SHP77 treated with DMSO at 0.1 percent for 48 hours (cell line): ENCODE data around the gene APOL6.
A peak's percentile ranks its signal among the peaks of the same experiment; 100 is the strongest.
"Not testable (repeated sequence)": the region's sequence is repeated elsewhere in the genome, so short reads cannot be mapped to it uniquely, and the experiment has no call there.

Source experiments
- DNase-seq: peaks from one replicate; lab custom pipeline; 2025; lab: John Stamatoyannopoulos, UW

Gene APOL6

DNA sequence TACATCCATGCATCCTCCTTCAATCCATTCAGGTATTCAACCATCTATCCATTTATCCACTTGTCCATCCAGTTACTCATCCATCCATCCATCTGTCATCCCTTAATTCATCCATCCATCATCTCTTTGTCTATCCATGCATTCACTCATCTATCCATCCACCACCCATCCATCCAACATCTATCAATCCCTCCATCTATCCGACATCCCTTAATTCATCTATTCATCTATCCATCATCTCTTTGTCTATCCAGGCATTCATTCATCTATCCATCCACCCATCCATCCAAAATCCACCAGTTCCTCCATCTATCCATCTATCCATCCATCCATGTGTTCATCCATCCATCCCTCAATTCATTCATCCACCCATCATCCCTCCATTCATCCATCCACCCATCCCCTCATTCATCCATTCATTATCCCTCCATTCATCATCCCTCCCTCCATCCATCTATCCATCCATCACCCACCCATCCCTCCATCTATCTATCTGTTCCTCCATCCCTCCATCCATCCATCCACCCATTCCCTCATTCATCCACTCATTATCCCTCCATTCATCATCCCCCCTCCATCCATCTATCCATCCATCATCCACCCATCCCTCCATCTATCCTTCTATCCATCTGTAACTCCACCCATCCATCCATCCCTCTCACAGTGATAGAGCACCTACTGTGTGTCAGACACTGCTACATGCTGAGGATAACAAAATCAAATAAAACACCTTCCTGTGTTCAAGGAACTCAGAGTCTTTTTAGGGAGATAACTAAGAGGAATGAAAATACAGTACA, 29.6 kb upstream of the APOL6 start:
- DNase-seq = no peak

GRCh38 chr22:35619336-35620094, 28.7 kb upstream of the APOL6 start:
- DNase-seq = no peak

GRCh38 chr22:35620624-35621251, 27.5 kb upstream of the APOL6 start:
- DNase-seq = no peak

- DNase-seq = no peak
Measured at GRCh38 chr22:35621451-35621850, 26.8 kb upstream of the APOL6 start.

- DNase-seq = peak; percentile 39
Measured at GRCh38 chr22:35622191-35622913, 25.9 kb upstream of the APOL6 start.

DNA sequence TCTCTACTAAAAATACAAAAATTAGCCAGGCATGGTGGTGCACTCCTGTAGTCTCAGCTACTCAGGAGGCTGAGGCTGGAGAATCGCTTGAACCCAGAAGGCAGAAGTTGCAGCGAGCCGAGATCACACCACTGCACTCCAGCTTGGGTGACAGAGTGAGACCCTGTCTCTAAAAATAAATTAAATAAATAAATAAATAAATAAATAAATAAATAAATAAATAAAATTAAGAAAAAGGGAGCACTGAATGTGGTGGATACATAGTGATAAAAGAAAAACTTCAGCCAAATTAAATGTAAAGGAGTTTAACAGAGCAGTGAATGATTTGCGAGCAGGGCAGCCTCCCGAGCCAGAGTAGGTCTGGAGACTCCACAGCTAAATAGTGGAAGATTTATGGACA, 24.4 kb upstream of the APOL6 start:
- not testable (repeated sequence) for DNase-seq

DNA sequence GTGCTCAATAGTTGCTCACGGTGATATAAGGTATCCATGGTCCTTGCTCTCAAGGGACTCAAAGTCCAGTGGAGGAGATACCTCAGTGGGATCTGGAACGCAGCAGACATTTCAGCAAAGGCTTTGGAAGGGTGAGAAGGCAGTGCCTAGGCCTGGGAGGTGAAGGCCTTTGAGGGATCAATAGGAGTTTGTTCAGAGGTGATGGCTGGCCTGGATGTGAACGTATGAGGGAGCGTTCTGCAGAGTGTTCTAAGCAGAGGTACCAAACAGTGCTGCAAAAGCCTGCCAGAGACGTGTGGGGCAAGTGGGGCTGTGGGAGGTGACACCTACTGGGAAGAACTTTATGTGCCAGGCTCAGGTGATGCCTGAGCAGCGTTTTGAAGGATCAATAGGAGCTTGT, 23.7 kb upstream of the APOL6 start:
- no peak for DNase-seq

DNA sequence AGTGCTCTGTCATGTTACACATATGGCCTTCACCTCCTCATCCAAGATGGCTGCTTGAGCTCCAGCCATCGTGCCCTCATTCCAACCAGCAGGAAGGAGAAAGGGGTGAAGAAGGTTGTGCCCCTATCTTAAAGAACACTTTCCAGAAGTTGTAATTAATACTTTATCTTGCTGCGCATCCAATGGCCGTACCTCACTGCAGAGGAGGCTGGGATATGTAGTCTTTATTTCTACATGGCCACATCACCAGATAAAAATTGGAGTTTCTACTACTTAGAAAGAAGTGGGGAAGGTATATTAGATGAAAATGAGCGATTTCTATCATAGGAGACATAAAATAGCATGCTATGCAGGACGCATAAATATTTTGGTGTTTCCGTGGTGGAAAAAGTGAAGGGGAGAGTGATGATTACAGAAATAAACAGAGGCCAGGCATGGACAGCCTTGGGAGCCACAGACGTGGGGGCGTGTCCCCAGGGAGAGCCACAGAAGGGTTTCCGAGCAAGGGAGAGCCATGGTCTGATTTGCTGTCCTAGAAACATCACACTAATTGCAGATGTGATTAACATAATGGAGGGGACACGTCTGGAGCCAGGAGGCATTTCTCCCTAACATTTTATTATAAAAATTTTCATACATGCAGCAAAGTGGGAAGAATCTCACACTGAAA, 22.3 kb upstream of the APOL6 start:
- no peak for DNase-seq

GRCh38 chr22:35627267-35628041, 20.8 kb upstream of the APOL6 start:
- DNase-seq = peak; percentile 70

GRCh38 chr22:35628732-35629131, 19.5 kb upstream of the APOL6 start:
- DNase-seq = no peak

DNA sequence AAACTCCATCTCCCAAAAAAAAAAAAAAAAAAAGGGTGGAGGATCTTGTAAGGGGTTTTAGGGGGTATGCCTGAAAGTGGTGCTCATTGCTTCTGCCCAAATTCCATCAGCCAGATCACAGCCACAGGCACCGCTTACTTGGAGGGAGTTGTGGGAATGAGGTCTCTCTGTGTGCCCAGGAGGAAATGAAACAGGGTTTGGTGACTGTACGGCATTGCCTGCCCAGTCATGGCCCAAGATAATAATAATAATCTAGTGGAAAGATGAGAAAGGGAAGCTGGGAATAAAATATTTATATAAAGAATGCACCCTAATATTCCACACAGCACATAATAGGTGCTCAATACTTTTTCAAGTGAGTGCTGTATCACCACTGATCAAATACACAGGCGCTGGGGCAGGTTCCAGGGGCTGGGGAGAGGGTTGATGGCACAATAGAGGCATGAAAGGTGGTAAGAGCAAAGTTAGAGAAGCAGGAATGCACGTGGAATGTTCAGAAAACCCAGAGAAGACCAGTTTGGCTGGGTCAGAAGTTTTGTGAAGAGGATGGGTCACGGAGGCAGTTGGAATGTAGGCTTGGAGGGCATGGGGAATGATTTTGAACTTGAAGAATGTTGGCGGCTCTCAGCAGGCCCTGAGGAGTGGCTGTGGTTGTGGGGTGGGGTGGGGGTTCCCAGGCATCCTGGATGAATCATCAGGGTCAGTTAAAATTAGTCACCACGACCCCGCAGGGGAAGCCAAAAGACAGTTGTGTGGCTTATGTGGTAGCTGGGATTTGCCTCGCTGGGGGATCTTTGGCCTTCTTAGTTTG, 18.6 kb upstream of the APOL6 start:
- no peak for DNase-seq

- DNase-seq = no peak
Measured at GRCh38 chr22:35630387-35630793, 17.9 kb upstream of the APOL6 start.

DNA sequence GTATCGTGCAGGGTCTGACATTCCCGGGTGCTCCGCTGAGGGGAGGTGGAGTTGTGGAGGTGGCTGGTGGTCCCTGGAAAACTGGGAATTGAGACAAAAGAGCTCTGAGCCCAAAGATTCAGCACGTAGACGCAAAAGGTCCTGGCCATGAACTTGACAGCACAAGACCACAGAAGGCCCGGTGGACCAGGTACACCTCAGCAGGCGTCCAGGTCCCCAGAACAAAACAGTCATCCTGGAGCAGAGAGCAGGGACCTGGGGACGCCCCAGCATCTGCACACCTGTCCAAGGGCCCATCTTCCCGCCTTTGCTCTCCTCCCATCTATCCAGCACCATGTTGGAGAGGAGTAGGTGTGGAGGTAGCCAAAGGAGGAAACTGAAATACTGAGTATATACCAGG, 17.4 kb upstream of the APOL6 start:
- no peak for DNase-seq

- DNase-seq = peak; percentile 12
Measured at GRCh38 chr22:35631597-35631996, 16.6 kb upstream of the APOL6 start.

GRCh38 chr22:35632935-35633334, 15.3 kb upstream of the APOL6 start:
- no peak for DNase-seq

GRCh38 chr22:35633520-35633919, 14.7 kb upstream of the APOL6 start:
- DNase-seq = no peak

GRCh38 chr22:35634015-35634414, 14.2 kb upstream of the APOL6 start:
- no peak for DNase-seq

DNA sequence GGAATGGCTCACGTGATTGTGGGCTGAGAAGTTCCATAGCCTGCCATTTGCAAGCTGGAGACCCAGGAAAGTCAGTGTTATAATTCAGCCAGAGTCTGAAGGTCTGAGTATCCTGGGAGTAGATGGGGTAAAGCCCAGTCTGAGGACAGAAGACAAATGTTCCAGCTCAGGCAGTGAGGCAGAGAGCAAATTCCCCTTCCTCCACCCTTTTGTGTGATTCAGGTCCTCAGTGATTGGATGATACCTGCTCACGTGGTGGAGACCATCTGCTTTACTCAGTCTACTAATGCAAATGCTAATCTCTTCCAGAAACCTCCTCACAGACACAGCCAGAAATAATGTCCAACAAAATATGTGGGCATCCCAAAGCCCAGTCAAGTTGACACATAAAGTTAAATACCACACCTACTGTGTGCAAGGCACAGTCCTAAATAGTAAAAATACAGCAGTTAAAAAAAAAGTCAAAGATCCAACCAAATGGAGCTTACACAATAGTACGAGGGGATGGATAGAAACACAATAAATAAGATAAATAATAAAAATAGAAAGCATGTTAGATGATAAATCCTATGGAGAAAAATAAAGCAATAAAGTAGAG, 13.2 kb upstream of the APOL6 start:
- DNase-seq = no peak

DNA sequence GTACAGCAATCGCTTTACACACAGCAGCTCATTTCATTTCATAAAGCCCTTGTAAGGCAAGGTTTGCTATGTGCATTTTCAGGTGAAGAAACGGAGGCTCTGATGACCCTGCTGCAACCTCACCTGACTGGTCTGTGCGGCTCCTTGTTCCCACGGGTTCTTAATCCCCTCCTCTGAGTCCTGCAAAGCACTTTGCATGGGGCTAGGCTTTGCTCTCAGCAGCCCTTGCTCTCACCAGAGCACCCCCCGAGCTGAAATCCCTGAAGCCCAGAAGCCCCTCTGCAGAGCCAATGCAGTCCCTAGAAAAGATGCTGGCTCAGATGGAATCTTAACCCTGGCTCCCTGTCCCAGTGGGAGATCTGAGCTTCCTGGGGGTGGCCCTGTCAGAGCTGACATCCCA, 11.0 kb upstream of the APOL6 start:
- DNase-seq = no peak

GRCh38 chr22:35638001-35638400, 10.2 kb upstream of the APOL6 start:
- no peak for DNase-seq
